HG03575 (cell line): Measurements from ENCODE around the gene IGF2BP3.

Experiments used
- ATAC-seq: cut with Tn5 transposase; IDR thresholded peaks from one replicate; pipeline ENCODE4 v1.9.1; 2021; ENCODE audit not compliant: unreplicated experiment, insufficient number of reproducible peaks, low FRiP score; ENCODE audit errors: extremely low read depth

IGF2BP3 gene

DNA sequence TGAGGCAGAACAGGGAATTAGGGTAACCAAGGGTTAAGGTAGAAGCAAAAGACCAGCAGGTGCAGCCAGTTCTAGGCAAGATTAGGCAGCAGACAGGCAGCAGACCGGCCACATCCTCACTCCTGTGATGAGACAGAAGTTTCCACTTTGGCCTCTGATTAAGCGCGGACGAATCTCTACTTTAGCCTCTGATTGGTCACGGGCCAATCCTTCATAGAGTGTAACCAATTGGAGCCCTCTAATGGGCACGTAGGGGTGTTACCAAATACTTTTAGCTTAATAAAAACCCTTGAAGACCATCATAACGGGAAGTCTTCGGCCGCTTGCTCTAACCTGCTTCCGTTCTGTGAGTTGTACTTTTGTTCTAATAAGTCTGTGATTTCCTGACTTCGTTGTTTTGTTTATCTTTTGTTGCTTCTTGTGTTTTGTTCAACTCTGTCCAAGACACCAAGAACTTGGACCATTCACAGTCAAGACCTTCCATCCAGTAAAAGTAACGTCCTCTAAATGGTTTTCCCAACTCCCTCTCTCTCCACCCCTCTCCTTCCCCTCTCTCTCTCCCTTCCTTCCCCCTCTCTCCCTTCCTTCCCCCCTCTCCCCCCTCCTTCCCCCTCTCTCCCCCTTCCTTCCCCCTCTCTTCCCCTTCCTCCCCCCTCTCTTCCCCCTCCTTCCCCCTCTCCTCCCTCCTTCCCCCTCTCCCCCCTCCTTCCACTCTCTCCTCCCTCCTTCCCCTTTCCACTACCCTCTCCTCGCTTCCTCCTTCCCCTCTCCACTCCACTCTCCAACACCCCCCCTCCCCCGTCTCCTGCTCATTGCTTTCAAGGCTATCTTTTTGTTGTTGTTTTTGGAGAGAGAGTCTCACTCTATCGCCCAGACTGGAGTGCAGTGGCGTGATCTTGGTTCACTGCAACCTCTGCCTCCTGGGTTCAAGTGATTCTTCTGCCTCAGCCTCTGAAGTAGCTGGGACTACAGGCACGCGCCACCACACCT is 184.3 kb downstream of the IGF2BP3 start:
- no peak for ATAC-seq

- ATAC-seq: no peak
Measured at GRCh38 chr7:23284871-23285270, 185.4 kb downstream of the IGF2BP3 start.

- ATAC-seq: no peak
Measured at GRCh38 chr7:23283086-23283485, 187.2 kb downstream of the IGF2BP3 start.

GRCh38 chr7:23279819-23280525 is 190.3 kb downstream of the IGF2BP3 start:
- no peak for ATAC-seq

DNA sequence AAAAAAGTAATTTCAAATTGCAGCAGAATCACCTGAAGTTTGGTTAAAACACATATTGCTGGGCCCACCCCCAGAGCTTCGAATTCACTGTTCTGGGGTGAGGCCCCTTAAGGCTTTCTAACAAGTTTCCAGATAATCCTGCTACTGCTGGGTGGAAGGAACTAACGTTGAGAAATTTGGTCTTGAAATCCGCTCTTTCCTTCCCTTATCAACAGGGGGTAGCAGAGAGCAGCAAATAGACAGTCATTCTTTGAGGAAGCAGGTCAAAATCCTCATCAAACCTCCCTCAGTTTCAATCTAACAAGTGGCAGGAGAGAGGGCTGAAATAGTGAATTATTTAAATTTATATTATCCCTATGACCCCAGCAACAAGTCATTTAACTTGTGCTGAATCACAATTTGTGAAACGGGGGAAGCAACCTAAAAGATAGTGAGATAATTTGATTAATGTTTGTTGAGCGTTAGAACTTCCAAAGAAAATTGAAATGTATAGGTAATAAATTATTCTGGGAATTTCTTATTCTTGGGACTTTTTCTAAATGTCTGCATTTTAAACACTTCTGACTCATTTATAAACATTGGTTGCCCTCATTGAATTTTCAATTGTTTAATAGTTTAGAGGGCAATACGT is 192.8 kb downstream of the IGF2BP3 start:
- no peak for ATAC-seq

GRCh38 chr7:23276947-23277346 is 193.3 kb downstream of the IGF2BP3 start:
- no peak for ATAC-seq

DNA sequence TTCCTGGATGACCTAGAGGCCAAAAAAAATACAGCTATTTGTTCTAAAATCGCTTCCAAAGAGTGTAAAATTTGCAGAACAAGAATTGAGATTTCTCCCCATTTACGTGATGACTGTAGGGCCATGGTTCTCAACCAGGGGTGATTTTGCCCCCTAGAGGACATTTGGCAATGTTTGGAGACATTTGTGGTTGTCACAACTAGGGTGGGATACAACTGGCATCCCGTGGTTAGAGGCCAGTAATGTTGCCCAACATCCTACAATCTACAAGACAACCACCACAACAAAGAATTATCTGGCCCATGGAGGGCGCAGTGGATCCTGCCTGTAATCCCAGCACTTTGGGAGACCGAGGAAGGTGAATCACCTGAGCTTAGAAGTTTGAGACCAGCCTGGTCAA is 193.9 kb downstream of the IGF2BP3 start:
- no peak for ATAC-seq

GRCh38 chr7:23275912-23276311 is 194.4 kb downstream of the IGF2BP3 start:
- ATAC-seq: no peak

GRCh38 chr7:23273141-23273599 is 197.1 kb downstream of the IGF2BP3 start:
- ATAC-seq: peak; percentile 54

DNA sequence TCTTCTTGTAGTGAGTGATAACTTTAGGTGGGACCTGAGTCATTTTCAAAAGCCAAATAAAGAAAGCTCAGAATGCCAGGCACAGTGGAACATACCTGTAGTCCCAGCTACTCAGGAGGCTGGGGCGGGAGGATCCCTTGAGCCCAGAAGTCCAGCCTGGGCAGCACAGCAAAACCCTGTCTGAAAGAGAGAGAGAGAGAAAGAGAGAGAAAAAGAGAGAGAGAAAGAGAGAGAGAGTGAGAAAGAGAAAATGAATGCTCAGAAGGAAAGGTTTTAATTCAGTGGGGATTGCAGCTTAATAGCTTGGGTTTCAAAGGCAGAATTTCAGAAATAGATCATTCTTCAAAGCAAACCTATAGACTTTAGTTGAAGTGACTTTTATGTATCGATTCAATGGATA is 198.0 kb downstream of the IGF2BP3 start:
- ATAC-seq: no peak

DNA sequence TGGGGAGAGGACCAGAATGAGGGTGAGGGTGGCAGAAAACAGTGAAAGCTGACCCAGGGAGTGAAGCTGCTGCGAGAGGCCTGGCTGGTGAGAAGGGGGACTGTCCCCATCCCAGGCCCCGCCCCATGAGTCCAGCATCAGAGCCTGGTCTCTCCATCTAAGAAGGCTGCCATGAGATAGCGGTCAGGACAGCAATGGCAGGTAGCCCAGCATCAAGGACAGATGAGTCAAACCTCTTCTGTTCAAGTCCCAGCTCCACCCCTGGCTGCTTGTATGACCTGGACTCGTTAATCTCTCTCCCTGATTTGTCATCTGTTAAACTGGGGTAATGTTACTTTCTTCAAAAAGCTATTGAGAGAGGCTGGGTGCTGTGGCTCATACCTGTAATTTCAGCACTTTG is 201.5 kb downstream of the IGF2BP3 start:
- no peak for ATAC-seq

- no peak for ATAC-seq
Measured at GRCh38 chr7:23268167-23268566, 202.1 kb downstream of the IGF2BP3 start.

DNA sequence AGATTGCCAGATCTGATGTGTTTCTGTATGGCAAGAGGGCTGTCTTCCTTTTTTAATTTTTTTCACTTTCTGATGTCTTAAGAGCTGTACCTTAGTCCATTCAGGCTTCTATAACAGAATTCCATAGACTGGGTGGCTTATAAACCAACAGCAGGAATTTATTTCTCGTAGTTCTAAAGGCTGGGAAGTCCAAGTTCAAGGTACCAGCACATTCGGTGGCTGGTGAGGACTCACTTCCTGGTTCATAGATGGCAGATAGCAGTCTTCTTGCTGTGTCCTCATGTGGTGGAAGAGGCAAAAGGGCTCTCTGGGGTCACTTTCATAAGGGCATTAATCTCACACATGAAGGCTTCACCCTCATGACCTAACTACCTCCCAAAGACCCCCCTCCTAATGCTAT is 202.9 kb downstream of the IGF2BP3 start:
- no peak for ATAC-seq

- no peak for ATAC-seq
Measured at GRCh38 chr7:23266918-23267317, 203.4 kb downstream of the IGF2BP3 start.

DNA sequence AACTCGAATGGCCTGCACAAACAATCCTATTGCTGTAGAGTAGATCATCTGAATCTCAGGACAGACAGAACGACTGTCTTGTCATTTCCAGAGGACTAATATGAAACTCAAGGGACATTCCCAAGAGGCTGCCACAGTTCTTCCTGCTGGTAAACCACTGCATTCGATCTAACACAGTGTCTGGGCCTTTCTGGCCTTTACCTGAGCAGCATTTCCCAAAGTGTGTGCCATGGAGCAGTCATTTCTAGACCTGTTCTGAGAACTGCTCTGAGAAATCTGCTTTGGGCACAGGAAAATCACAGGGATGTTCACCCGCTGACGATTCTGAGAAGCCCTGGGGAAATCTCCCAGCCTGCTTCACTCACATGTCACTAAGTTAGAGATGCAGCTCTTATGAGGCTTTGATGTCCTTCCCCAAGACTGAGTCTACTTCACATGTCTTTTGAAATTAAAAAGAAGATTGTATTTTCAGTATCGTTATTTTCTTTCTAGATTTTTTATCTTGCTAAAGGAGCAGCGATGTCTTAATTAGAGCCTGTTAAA is 205.3 kb downstream of the IGF2BP3 start:
- no peak for ATAC-seq

DNA sequence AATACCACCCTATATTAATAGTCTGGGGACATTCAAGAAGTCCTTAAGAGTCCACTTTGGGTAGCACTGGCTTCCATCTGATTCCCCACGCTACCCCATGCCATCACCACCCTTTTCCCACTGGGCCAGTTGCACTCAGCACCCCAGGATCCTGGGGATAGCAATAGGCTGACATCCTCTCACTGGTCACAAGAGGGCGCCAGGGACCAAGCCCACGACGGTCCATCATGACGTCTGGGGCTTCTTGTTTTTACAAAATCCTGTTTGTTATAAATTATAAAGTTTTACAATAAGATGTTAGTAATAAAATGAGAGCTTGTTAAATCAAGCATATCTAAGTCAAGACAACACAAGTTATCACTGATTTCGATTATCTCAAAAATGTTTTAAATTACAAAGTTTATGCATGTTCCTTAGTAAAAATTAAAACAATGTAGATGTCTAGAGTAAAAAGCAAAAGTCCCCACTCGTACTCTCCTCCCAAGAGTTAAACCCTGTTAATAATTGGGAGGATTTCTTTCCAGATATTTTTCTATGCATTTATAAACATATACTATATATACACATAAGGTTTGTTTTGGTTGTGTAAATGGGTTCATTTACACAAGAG is 208.3 kb downstream of the IGF2BP3 start:
- no peak for ATAC-seq

DNA sequence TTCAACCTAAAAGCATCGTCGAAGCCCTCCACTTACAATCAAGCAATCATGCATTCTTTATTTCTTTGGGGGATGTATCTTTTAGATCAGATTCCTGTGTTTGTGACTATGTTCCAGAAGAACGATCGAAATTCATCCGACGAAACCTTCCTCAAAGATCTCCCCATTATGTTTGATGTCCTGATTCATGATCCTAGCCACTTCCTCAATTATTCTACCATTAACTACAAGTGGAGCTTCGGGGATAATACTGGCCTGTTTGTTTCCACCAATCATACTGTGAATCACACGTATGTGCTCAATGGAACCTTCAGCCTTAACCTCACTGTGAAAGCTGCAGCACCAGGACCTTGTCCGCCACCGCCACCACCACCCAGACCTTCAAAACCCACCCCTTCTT is 209.9 kb downstream of the IGF2BP3 start:
- ATAC-seq: no peak
